HL-60 (cell line): ENCODE data around the gene DHRS3.

Experiments
- DNase-seq, 2 experiments: peaks; one replicate each; pipeline ENCODE4 v3.0.0-alpha.2; 2010 to 2020; ENCODE audit warnings: low read depth in 1 of 2, low spot score in 1 of 2
- H3K27ac ChIP-seq: fragments of 250-450 bp; sonication (Bioruptor Pico); replicated peaks from 2 replicates; pipeline ENCODE4 v1.5.1; 2020; ENCODE audit warnings: mild to moderate bottlenecking, moderate library complexity
- H3K27me3 ChIP-seq: fragments of 250-450 bp; sonication (Bioruptor Pico); 2 replicates; pipeline ENCODE4 v1.5.1; 2021; ENCODE audit warnings: mild to moderate bottlenecking, moderate library complexity; ENCODE audit not compliant: insufficient read depth, poor library complexity, severe bottlenecking
- H3K4me3 ChIP-seq: replicated peaks from 2 replicates; pipeline ENCODE4 v1.5.1; 2011; ENCODE audit warnings: mild to moderate bottlenecking, control low read depth, low read length; ENCODE audit not compliant: insufficient read depth
- CTCF ChIP-seq: IDR thresholded peaks from one replicate; pipeline ENCODE4 v1.5.1; 2011; ENCODE audit warnings: low read length, control low read depth, inconsistent platforms; ENCODE audit not compliant: insufficient read depth
- GABPA ChIP-seq: IDR thresholded peaks from 2 replicates; pipeline ENCODE4 v1.6.1; 2012; ENCODE audit warnings: low read depth
- POLR2AphosphoS5 ChIP-seq: IDR thresholded peaks from 2 replicates; pipeline ENCODE4 v1.6.1; 2012; ENCODE audit warnings: low read depth
- REST ChIP-seq: IDR thresholded peaks from 2 replicates; pipeline ENCODE4 v1.6.1; 2012; ENCODE audit warnings: low read depth; ENCODE audit not compliant: insufficient replicate concordance
- SPI1 ChIP-seq: IDR thresholded peaks from 2 replicates; pipeline ENCODE4 v1.6.1; 2012; ENCODE audit warnings: low read depth, mild to moderate bottlenecking, borderline replicate concordance

The DHRS3 gene

GRCh38 chr1:12640958-12641272, 22.9 kb upstream of the DHRS3 start:
- DNase-seq: no peak
- Histone ChIP-seq H3K4me3 (no peak overlapping the region), H3K27ac (no peak overlapping the region), H3K27me3 (no peaks in the 10 kb centered on the region)
- TF ChIP-seq POLR2AphosphoS5 (no peak), GABPA (no peak), REST (no peak), SPI1 (no peak), CTCF (no peak)

GRCh38 chr1:12640237-12640957, 22.4 kb upstream of the DHRS3 start:
- Histone ChIP-seq H3K27ac (no peak overlapping the region), H3K4me3 (no peak overlapping the region), H3K27me3 (no peaks in the 10 kb centered on the region)
- DNase-seq: no peak
- no peak for TF ChIP-seq REST

GRCh38 chr1:12637693-12638092, 19.7 kb upstream of the DHRS3 start:
- H3K27me3 ChIP-seq: no peaks in the 10 kb centered on the region

More at GRCh38 chr1:12637693-12638092, 19.7 kb upstream of the DHRS3 start:
- Histone ChIP-seq H3K27ac (no peak overlapping the region), H3K4me3 (no peak overlapping the region)
- DNase-seq: no peak
- TF ChIP-seq POLR2AphosphoS5: no peak
- no peak for TF ChIP-seq REST
- no peak for TF ChIP-seq CTCF
- TF ChIP-seq GABPA: no peak
- no peak for TF ChIP-seq SPI1
